HEK293 (cell line): ENCODE measurements around the gene VWF.

Source experiments
- CTCF ChIA-PET: fragments of 350-600 bp; formaldehyde crosslinking; extraction: SDS; loops from one replicate; lab custom pipeline; 2021; ENCODE audit warnings: antibody characterized with exemption; lab: Yijun Ruan, JAX
- POLR2A ChIA-PET: fragments of 300-600 bp; formaldehyde crosslinking; extraction: SDS; loops from one replicate; lab custom pipeline; 2020; ENCODE audit warnings: antibody characterized with exemption, inconsistent platforms; lab: Yijun Ruan, JAX
- H3K27ac ChIP-seq: fragments of 200-500 bp; sonication (Bioruptor generic); 2 replicates; pipeline ENCODE4 v1.5.1; 2014; ENCODE audit warnings: low read depth, low read length, control low read depth, inconsistent platforms; ENCODE audit errors: extremely low read depth
- H3K36me3 ChIP-seq, 2 experiments: fragments of 200-500 bp in 1 of 2; sonication (Bioruptor generic) in 1 of 2; 1 replicate in 1 of 2; 2 replicates in 1 of 2; pipeline ENCODE4 v1.5.1; 2014 to 2017; ENCODE audit warnings: inconsistent platforms in 2 of 2, low read length in 2 of 2; ENCODE audit not compliant: control insufficient read depth in 2 of 2, insufficient read depth in 1 of 2
- H3K4me1 ChIP-seq: fragments of 200-500 bp; sonication (Bioruptor generic); 2 replicates; pipeline ENCODE4 v1.5.1; 2014; ENCODE audit warnings: mild to moderate bottlenecking, low read length, inconsistent platforms; ENCODE audit not compliant: control insufficient read depth, insufficient read depth
- H3K4me3 ChIP-seq: 2 replicates; pipeline ENCODE4 v1.5.1; 2011; ENCODE audit warnings: low read depth, mild to moderate bottlenecking, control low read depth, low read length, moderate library complexity
- H3K9me3 ChIP-seq: fragments of 200-500 bp; sonication (Bioruptor generic); 2 replicates; pipeline ENCODE4 v1.5.1; 2014; ENCODE audit warnings: low read depth, low read length, inconsistent platforms; ENCODE audit not compliant: control insufficient read depth, insufficient read depth
- HOXD13 ChIP-seq: sonication (generic); formaldehyde crosslinking; IDR thresholded peaks from 2 replicates; pipeline ENCODE4 v1.8.0; 2022; ENCODE audit warnings: missing genetic modification reagents, borderline replicate concordance
- KLF16 ChIP-seq: fragments of 450-650 bp; formaldehyde crosslinking; IDR thresholded peaks from 2 replicates; pipeline ENCODE4 v1.5.1; 2017; ENCODE audit warnings: missing biosample characterization, missing genetic modification characterization
- MYNN ChIP-seq: fragments of 450-650 bp; formaldehyde crosslinking; IDR thresholded peaks from 2 replicates; pipeline ENCODE4 v1.5.1; 2016; ENCODE audit warnings: missing biosample characterization, missing genetic modification characterization, borderline replicate concordance
- SALL2 ChIP-seq: fragments of 450-650 bp; formaldehyde crosslinking; IDR thresholded peaks from 2 replicates; pipeline ENCODE4 v1.5.0; 2017; ENCODE audit warnings: missing biosample characterization, mild to moderate bottlenecking, missing genetic modification characterization, borderline replicate concordance
- ZBTB26 ChIP-seq: fragments of 450-650 bp; formaldehyde crosslinking; optimal IDR thresholded peaks from 2 replicates; pipeline ENCODE3; 2016; ENCODE audit warnings: missing biosample characterization, mild to moderate bottlenecking, missing genetic modification characterization
- ZNF121 ChIP-seq: fragments of 450-650 bp; formaldehyde crosslinking; IDR thresholded peaks from 2 replicates; pipeline ENCODE4 v1.5.1; 2016; ENCODE audit warnings: missing biosample characterization, missing genetic modification characterization
- ZNF132 ChIP-seq: fragments of 450-650 bp; formaldehyde crosslinking; IDR thresholded peaks from 2 replicates; pipeline ENCODE4 v1.5.1; 2017; ENCODE audit warnings: missing biosample characterization, missing genetic modification characterization, borderline replicate concordance
- ZNF169 ChIP-seq: fragments of 450-650 bp; formaldehyde crosslinking; IDR thresholded peaks from 2 replicates; pipeline ENCODE4 v1.5.1; 2016; ENCODE audit warnings: missing biosample characterization, missing genetic modification characterization
- ZNF174 ChIP-seq: fragments of 450-650 bp; formaldehyde crosslinking; IDR thresholded peaks from 2 replicates; pipeline ENCODE4 v1.5.0; 2017; ENCODE audit warnings: missing biosample characterization, mild to moderate bottlenecking, missing genetic modification characterization
- ZNF292 ChIP-seq: fragments of 450-650 bp; formaldehyde crosslinking; IDR thresholded peaks from 2 replicates; pipeline ENCODE4 v1.5.1; 2016; ENCODE audit warnings: low read depth, missing biosample characterization, missing genetic modification characterization, borderline replicate concordance
- ZNF37A ChIP-seq: fragments of 450-650 bp; IDR thresholded peaks from 2 replicates; pipeline ENCODE4 v1.5.1; 2018; ENCODE audit warnings: missing biosample characterization, missing genetic modification characterization
- ZNF449 ChIP-seq: fragments of 450-650 bp; formaldehyde crosslinking; IDR thresholded peaks from 2 replicates; pipeline ENCODE4 v1.5.1; 2017; ENCODE audit warnings: missing biosample characterization, mild to moderate bottlenecking, missing genetic modification characterization, moderate library complexity
- ZNF48 ChIP-seq: fragments of 450-650 bp; formaldehyde crosslinking; IDR thresholded peaks from 2 replicates; pipeline ENCODE4 v1.5.1; 2016; ENCODE audit warnings: missing biosample characterization, missing genetic modification characterization
- ZNF488 ChIP-seq: fragments of 450-650 bp; formaldehyde crosslinking; IDR thresholded peaks from 2 replicates; pipeline ENCODE4 v1.5.1; 2016; ENCODE audit warnings: missing biosample characterization, missing genetic modification characterization
- ZNF529 ChIP-seq: fragments of 450-650 bp; formaldehyde crosslinking; IDR thresholded peaks from 2 replicates; pipeline ENCODE4 v1.5.1; 2017; ENCODE audit warnings: missing genetic modification characterization, missing biosample characterization; ENCODE audit not compliant: insufficient replicate concordance
- ZNF585B ChIP-seq: fragments of 450-650 bp; formaldehyde crosslinking; IDR thresholded peaks from 2 replicates; pipeline ENCODE4 v1.5.1; 2016; ENCODE audit warnings: missing biosample characterization, missing genetic modification characterization
- ZNF639 ChIP-seq: fragments of 450-650 bp; formaldehyde crosslinking; IDR thresholded peaks from 2 replicates; pipeline ENCODE4 v1.5.1; 2016; ENCODE audit warnings: missing biosample characterization, missing genetic modification characterization
- ZNF664 ChIP-seq: fragments of 450-650 bp; formaldehyde crosslinking; IDR thresholded peaks from 2 replicates; pipeline ENCODE4 v1.5.1; 2016; ENCODE audit warnings: missing biosample characterization, missing genetic modification characterization
- ZNF677 ChIP-seq: fragments of 450-650 bp; IDR thresholded peaks from 2 replicates; pipeline ENCODE4 v1.5.0; 2018; ENCODE audit warnings: missing biosample characterization, mild to moderate bottlenecking, missing genetic modification characterization, moderate library complexity
- ZNF707 ChIP-seq: fragments of 450-650 bp; formaldehyde crosslinking; IDR thresholded peaks from 2 replicates; pipeline ENCODE4 v1.5.1; 2016; ENCODE audit warnings: missing biosample characterization, missing genetic modification characterization
- ZNF785 ChIP-seq: fragments of 450-650 bp; formaldehyde crosslinking; IDR thresholded peaks from 2 replicates; pipeline ENCODE4 v1.5.1; 2016; ENCODE audit warnings: missing biosample characterization, missing genetic modification characterization
- ZSCAN16 ChIP-seq: fragments of 450-650 bp; formaldehyde crosslinking; IDR thresholded peaks from 2 replicates; pipeline ENCODE4 v1.5.1; 2016; ENCODE audit warnings: missing biosample characterization, missing genetic modification characterization

Gene VWF

GRCh38 chr12:5908251-5908650, 216.2 kb downstream of the VWF start:
- Histone ChIP-seq H3K4me1 (no peaks in the 10 kb centered on the region), H3K27ac (no peak overlapping the region), H3K36me3 (no peaks in the 10 kb centered on the region), H3K9me3 (no peaks in the 10 kb centered on the region), H3K4me3 (no peak overlapping the region)
- TF ChIP-seq SALL2 (no peak), ZNF585B (no peak), ZNF664 (tag by site-specific recombination) (no peak), HOXD13 (CRISPR knock-in tag) (no peak), ZNF174 (tag by site-specific recombination) (no peak), ZNF639 (no peak), MYNN (no peak), ZNF449 (tag by site-specific recombination) (no peak), ZNF785 (tag by site-specific recombination) (no peak), ZNF292 (tag by site-specific recombination) (no peak), ZNF132 (tag by site-specific recombination) (no peak), ZSCAN16 (tag by site-specific recombination) (no peak), ZNF529 (no peak), ZNF37A (tag by site-specific recombination) (no peak), ZNF677 (tag by site-specific recombination) (no peak), ZBTB26 (tag by site-specific recombination) (no peak), ZNF48 (tag by site-specific recombination) (no peak), ZNF169 (tag by site-specific recombination) (no peak), KLF16 (tag by site-specific recombination) (no peak), ZNF488 (tag by site-specific recombination) (no peak)
- CTCF ChIA-PET: interaction anchor here (1.0 to 1.8 kb wide), 3 partner anchors 81 to 133 kb away, joined by 3 to 7 read pairs (median 6); no protein-coding TSS in a partner anchor
- POLR2A ChIA-PET: no interaction called here

- no peaks in the 10 kb centered on the region for H3K4me1 ChIP-seq
- no peaks in the 10 kb centered on the region for H3K36me3 ChIP-seq
- H3K9me3 ChIP-seq: no peaks in the 10 kb centered on the region
- no peak overlapping the region for H3K4me3 ChIP-seq
- TF ChIP-seq ZNF707 (tag by site-specific recombination) (no peak), ZNF121 (tag by site-specific recombination) (no peak)
- H3K27ac ChIP-seq: no peak overlapping the region
- ChIA-PET POLR2A (no interaction called here), CTCF (interaction anchor here (1.0 to 1.8 kb wide), 3 partner anchors 81 to 133 kb away, joined by 3 to 7 read pairs (median 6); no protein-coding TSS in a partner anchor)
Measured at GRCh38 chr12:5907807-5908206, 216.7 kb downstream of the VWF start.
